ENCODE measurements around the gene WTAP.
"Not testable (repeated sequence)": the region's sequence is repeated elsewhere in the genome, so short reads cannot be mapped to it uniquely, and the experiment has no call there.

WTAP gene

GRCh38 chr6:159727717-159728445 is 575 bp downstream of the WTAP start:
- peak in 1 of 2 donors; percentile 25 for DNase-seq (ENCODE audit: low read depth in 1 of 2, low spot score in 1 of 2)

- DNase-seq (ENCODE audit: low read depth in 1 of 2, low spot score in 1 of 2) = no peak
These were observed 1.2 kb downstream of the WTAP start for GRCh38 chr6:159728531-159728964.

GRCh38 chr6:159729598-159730331 is 2.5 kb downstream of the WTAP start:
- DNase-seq (ENCODE audit: low read depth in 1 of 2, low spot score in 1 of 2) = no peak

GRCh38 chr6:159730332-159730676 is 3.0 kb downstream of the WTAP start:
- DNase-seq (ENCODE audit: low read depth in 1 of 2, low spot score in 1 of 2) = no peak

GRCh38 chr6:159732550-159732949 is 5.2 kb downstream of the WTAP start:
- not testable (repeated sequence) for DNase-seq (ENCODE audit: low read depth in 1 of 2, low spot score in 1 of 2)

- DNase-seq (ENCODE audit: low read depth in 1 of 2, low spot score in 1 of 2) = not testable (repeated sequence)
These were observed 6.1 kb downstream of the WTAP start for GRCh38 chr6:159733395-159733794.

- DNase-seq (ENCODE audit: low read depth in 1 of 2, low spot score in 1 of 2) = no peak
These were observed 9.6 kb downstream of the WTAP start for GRCh38 chr6:159736908-159737307.

- no peak for DNase-seq (ENCODE audit: low read depth in 1 of 2, low spot score in 1 of 2)
These were observed 12.0 kb downstream of the WTAP start for GRCh38 chr6:159739341-159739740.

- no peak for DNase-seq (ENCODE audit: low read depth in 1 of 2, low spot score in 1 of 2)
These were observed 14.9 kb downstream of the WTAP start for GRCh38 chr6:159742165-159742564.

- no peak for DNase-seq (ENCODE audit: low read depth in 1 of 2, low spot score in 1 of 2)
These were observed 17.8 kb downstream of the WTAP start for GRCh38 chr6:159745081-159745480.

- DNase-seq (ENCODE audit: low read depth in 1 of 2, low spot score in 1 of 2) = no peak
These were observed 19.5 kb downstream of the WTAP start for GRCh38 chr6:159746759-159747158.

GRCh38 chr6:159748127-159748526 is 20.8 kb downstream of the WTAP start:
- DNase-seq (ENCODE audit: low read depth in 1 of 2, low spot score in 1 of 2) = not testable (repeated sequence)

- DNase-seq (ENCODE audit: low read depth in 1 of 2, low spot score in 1 of 2) = no peak
These were observed 24.1 kb downstream of the WTAP start for GRCh38 chr6:159751448-159751847.

- DNase-seq (ENCODE audit: low read depth in 1 of 2, low spot score in 1 of 2) = no peak
These were observed 26.0 kb downstream of the WTAP start for GRCh38 chr6:159753081-159753872.

GRCh38 chr6:159754401-159754800 is 27.1 kb downstream of the WTAP start:
- DNase-seq (ENCODE audit: low read depth in 1 of 2, low spot score in 1 of 2) = no peak

GRCh38 chr6:159754959-159755914 is 27.9 kb downstream of the WTAP start:
- DNase-seq (ENCODE audit: low read depth in 1 of 2, low spot score in 1 of 2) = no peak

- no peak for DNase-seq (ENCODE audit: low read depth in 1 of 2, low spot score in 1 of 2)
These were observed 29.2 kb downstream of the WTAP start for GRCh38 chr6:159756508-159756907.

- no peak for DNase-seq (ENCODE audit: low read depth in 1 of 2, low spot score in 1 of 2)
These were observed 31.0 kb downstream of the WTAP start for GRCh38 chr6:159758031-159759001.

- no peak for DNase-seq (ENCODE audit: low read depth in 1 of 2, low spot score in 1 of 2)
These were observed 32.3 kb downstream of the WTAP start for GRCh38 chr6:159759645-159760044.
